CD14-positive monocyte (primary cell): ENCODE measurements around the gene KNDC1. TPM values are rescaled to one million over a fixed set of nuclear protein-coding genes. Genes with fewer than 3 reads are reported as not detected.

Experiments used
- DNase-seq, 3 donors: peaks; one replicate each; pipeline ENCODE4 v3.0.0-alpha.2; 2011 to 2022
- H2AFZ ChIP-seq: 2 replicates; pipeline ENCODE4 v1.6.0; 2012; ENCODE audit warnings: mild to moderate bottlenecking, low read depth, low read length, inconsistent platforms; ENCODE audit not compliant: insufficient read depth, poor library complexity, severe bottlenecking
- H3K27ac ChIP-seq, 2 donors: 1 replicate in 1 of 2; 2 replicates in 1 of 2; pipeline ENCODE4 v1.5.1; 2012 to 2013; ENCODE audit warnings: low read length in 2 of 2, control low read depth in 1 of 2, inconsistent platforms in 1 of 2, low read depth in 1 of 2, mild to moderate bottlenecking in 1 of 2
- H3K27me3 ChIP-seq, 2 donors: one replicate each; pipeline versions ENCODE4 v1.6.0 to v1.6.1; 2011 to 2013; ENCODE audit warnings: low read length in 2 of 2; ENCODE audit not compliant: control insufficient read depth in 2 of 2, insufficient read depth in 2 of 2
- H3K36me3 ChIP-seq, 2 donors: replicated peaks in 1 of 2; 1 replicate in 1 of 2; 2 replicates in 1 of 2; pipeline versions ENCODE4 v1.5.1 to v1.6.1; 2012 to 2013; ENCODE audit warnings: low read length in 2 of 2, control low read depth in 1 of 2, inconsistent platforms in 1 of 2, mild to moderate bottlenecking in 1 of 2; ENCODE audit not compliant: insufficient read depth in 2 of 2, control insufficient read depth in 1 of 2
- H3K4me1 ChIP-seq, 2 donors: 1 replicate in 1 of 2; 2 replicates in 1 of 2; pipeline versions ENCODE4 v1.5.1 to v1.6.1; 2012 to 2013; ENCODE audit warnings: low read length in 2 of 2, control low read depth in 1 of 2, inconsistent platforms in 1 of 2, mild to moderate bottlenecking in 1 of 2, moderate library complexity in 1 of 2; ENCODE audit not compliant: insufficient read depth in 2 of 2, control insufficient read depth in 1 of 2
- H3K4me2 ChIP-seq: replicated peaks from 2 replicates; pipeline ENCODE3; 2012; ENCODE audit warnings: low read length, moderate library complexity, mild to moderate bottlenecking; ENCODE audit not compliant: poor library complexity, severe bottlenecking; ENCODE audit errors: extremely low read depth
- H3K4me3 ChIP-seq, 3 experiments: fragments of 200-600 bp in 1 of 3; sonication (generic) in 1 of 3; replicated peaks in 1 of 3; 1 replicate in 2 of 3; 2 replicates in 1 of 3; pipeline ENCODE4 v1.5.1; 2011 to 2013; ENCODE audit warnings: low read length in 3 of 3, mild to moderate bottlenecking in 3 of 3, control low read depth in 2 of 3, low read depth in 2 of 3, inconsistent platforms in 1 of 3, moderate library complexity in 1 of 3
- H3K79me2 ChIP-seq: 2 replicates; pipeline ENCODE4 v1.6.0; 2012; ENCODE audit warnings: mild to moderate bottlenecking, control low read depth, inconsistent platforms, low read length, moderate library complexity; ENCODE audit not compliant: insufficient read depth
- H3K9ac ChIP-seq: 2 replicates; pipeline ENCODE4 v1.6.0; 2017; ENCODE audit warnings: low read length, mild to moderate bottlenecking; ENCODE audit not compliant: insufficient read depth, poor library complexity, severe bottlenecking
- H3K9me3 ChIP-seq, 2 donors: replicated peaks in 1 of 2; 1 replicate in 1 of 2; 2 replicates in 1 of 2; pipeline versions ENCODE4 v1.5.1 to v1.6.1; 2012 to 2013; ENCODE audit warnings: low read length in 2 of 2, control low read depth in 1 of 2; ENCODE audit not compliant: control insufficient read depth in 1 of 2, insufficient read depth in 1 of 2
- H4K20me1 ChIP-seq: 2 replicates; pipeline ENCODE4 v1.6.0; 2012; ENCODE audit warnings: mild to moderate bottlenecking, low read length, control low read depth, moderate library complexity; ENCODE audit not compliant: insufficient read depth
- H3K27ac Mint-ChIP-seq, 7 donors: one replicate each; pipeline ENCODE4 v1.8.0; 2020; ENCODE audit warnings: mild to moderate bottlenecking in 7 of 7, mixed read lengths in 7 of 7, moderate library complexity in 6 of 7, inconsistent platforms in 2 of 7
- H3K27me3 Mint-ChIP-seq, 3 donors: one replicate each; pipeline ENCODE4 v1.8.0; 2021 to 2022; ENCODE audit warnings: low read depth in 3 of 3, mild to moderate bottlenecking in 3 of 3, mixed read lengths in 3 of 3, moderate library complexity in 3 of 3, inconsistent platforms in 1 of 3
- H3K36me3 Mint-ChIP-seq, 2 donors: one replicate each; pipeline ENCODE4 v1.8.0; 2020; ENCODE audit warnings: mixed read lengths in 2 of 2, inconsistent platforms in 1 of 2, mild to moderate bottlenecking in 1 of 2
- H3K4me1 Mint-ChIP-seq: one replicate; pipeline ENCODE4 v1.8.0; 2020; ENCODE audit warnings: mild to moderate bottlenecking, mixed read lengths
- H3K4me3 Mint-ChIP-seq, 2 donors: one replicate each; pipeline ENCODE4 v1.8.0; 2020; ENCODE audit warnings: mild to moderate bottlenecking in 2 of 2, mixed read lengths in 2 of 2, moderate library complexity in 1 of 2
- H3K9me3 Mint-ChIP-seq, 7 donors: one replicate each; pipeline ENCODE4 v1.8.0; 2020 to 2022; ENCODE audit warnings: mixed read lengths in 7 of 7, mild to moderate bottlenecking in 6 of 7, moderate library complexity in 6 of 7, inconsistent platforms in 2 of 7
- WGBS: methylation state at CpG from one replicate; pipeline ENCODE4 v1.1.5; 2013; ENCODE audit warnings: missing lambda C conversion rate; ENCODE audit not compliant: insufficient coverage; 5-methylcytosine and 5-hydroxymethylcytosine counted together
- intact Hi-C, 2 donors: fragments of 100-400 bp; cut with micrococcal nuclease; formaldehyde crosslinking; loops; one replicate each; pipeline versions ENCODE4 v1.15.0 to v1.15.1; 2023
- polyA plus RNA-seq, 3 donors: library from polyadenylated mRNA; depleted of rRNA in 1 of 3; unstranded in 2 of 3; stranded (reverse) in 1 of 3; fragments of 300-500 nt in 2 of 3; fragments of >200 nt in 1 of 3; fragmentation: Illumina TruSeq in 2 of 3; gene quantifications; 1 replicate in 2 of 3; 2 replicates in 1 of 3; pipeline ENCODE4 v1.2.3, GENCODE V29; 2012 to 2021
- TF ChIP-seq, protein P1 (sequence below): fragments of 200-600 bp; IDR thresholded peaks from one replicate; pipeline ENCODE4 v1.8.0; 2022; ENCODE audit warnings: antibody characterized with exemption, mild to moderate bottlenecking

KNDC1 gene
- polyA plus RNA-seq, 3 donors = 0.22 to 0.80 TPM; not detected in 1

DNA sequence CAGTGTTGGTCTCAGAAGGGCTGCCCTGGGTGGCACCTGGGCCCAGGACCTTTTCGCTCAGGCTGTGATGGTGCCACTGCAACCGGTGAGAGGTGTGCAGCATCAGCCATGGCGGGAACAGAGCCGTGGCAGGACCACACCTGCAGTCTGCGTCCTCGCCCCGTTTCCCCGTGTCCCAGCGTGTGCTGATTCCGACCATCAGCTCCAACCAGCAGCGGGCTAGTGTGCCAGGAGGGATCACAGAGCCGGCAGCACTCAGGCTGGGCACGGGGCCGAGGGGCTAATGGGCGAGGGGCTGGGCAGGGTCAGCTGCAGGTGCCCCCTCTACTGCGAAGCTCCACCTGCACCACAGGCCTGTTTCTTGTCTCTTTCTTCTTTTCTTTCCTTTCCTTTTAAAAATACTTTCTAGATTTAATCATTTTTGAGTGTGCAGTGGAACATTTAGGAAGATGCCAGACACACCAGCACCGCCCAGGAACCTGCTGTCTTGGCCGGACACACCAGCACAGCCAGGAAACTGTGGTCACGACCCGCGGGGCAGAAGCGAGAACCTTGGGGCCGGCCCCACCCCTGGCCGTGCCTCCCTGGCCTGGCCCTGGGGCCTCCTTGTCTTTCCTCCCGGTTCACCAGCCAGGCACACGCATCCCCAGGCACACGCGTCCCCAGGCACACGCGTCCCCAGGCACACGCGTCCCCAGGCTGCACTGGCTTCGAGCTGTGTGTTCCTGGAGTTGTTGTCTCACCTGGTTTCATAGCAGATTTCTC, 37.7 kb upstream of the KNDC1 start:
- no peak overlapping the region for H3K9ac ChIP-seq
- no peak overlapping the region for H3K4me3 ChIP-seq
- peaks cover 11 to 23% (median 11%) of the 10 kb centered on the region in 3 donors for H3K27me3 Mint-ChIP-seq
- intact Hi-C loops = no loop called here
- WGBS = 49% methylated on average over 29 of the region's 33 CpGs
- DNase-seq = no peak
- TF ChIP-seq, protein P1, sequence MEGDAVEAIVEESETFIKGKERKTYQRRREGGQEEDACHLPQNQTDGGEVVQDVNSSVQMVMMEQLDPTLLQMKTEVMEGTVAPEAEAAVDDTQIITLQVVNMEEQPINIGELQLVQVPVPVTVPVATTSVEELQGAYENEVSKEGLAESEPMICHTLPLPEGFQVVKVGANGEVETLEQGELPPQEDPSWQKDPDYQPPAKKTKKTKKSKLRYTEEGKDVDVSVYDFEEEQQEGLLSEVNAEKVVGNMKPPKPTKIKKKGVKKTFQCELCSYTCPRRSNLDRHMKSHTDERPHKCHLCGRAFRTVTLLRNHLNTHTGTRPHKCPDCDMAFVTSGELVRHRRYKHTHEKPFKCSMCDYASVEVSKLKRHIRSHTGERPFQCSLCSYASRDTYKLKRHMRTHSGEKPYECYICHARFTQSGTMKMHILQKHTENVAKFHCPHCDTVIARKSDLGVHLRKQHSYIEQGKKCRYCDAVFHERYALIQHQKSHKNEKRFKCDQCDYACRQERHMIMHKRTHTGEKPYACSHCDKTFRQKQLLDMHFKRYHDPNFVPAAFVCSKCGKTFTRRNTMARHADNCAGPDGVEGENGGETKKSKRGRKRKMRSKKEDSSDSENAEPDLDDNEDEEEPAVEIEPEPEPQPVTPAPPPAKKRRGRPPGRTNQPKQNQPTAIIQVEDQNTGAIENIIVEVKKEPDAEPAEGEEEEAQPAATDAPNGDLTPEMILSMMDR = no peak
- H4K20me1 ChIP-seq = no peaks in the 10 kb centered on the region
- peaks cover 3% of the 10 kb centered on the region for H3K4me1 Mint-ChIP-seq
- H3K4me3 Mint-ChIP-seq = peak overlapping the region in 1 of 2 donors; percentile 20
- no peaks in the 10 kb centered on the region for H3K36me3 Mint-ChIP-seq
- H3K27ac ChIP-seq = no peak overlapping the region
- H3K4me2 ChIP-seq = no peak overlapping the region
- no peak overlapping the region for H3K27ac Mint-ChIP-seq
- H3K4me1 ChIP-seq = no peaks in the 10 kb centered on the region
- no peaks in the 10 kb centered on the region for H3K36me3 ChIP-seq
- H3K79me2 ChIP-seq = no peaks in the 10 kb centered on the region
- no peak overlapping the region for H2AFZ ChIP-seq
- H3K9me3 Mint-ChIP-seq = peaks cover 8 to 22% (median 14%) of the 10 kb centered on the region in 7 donors
- peaks cover 12 to 34% of the 10 kb centered on the region in 2 donors for H3K9me3 ChIP-seq
- H3K27me3 ChIP-seq = peaks cover 0 to 17% of the 10 kb centered on the region in 2 donors

DNA sequence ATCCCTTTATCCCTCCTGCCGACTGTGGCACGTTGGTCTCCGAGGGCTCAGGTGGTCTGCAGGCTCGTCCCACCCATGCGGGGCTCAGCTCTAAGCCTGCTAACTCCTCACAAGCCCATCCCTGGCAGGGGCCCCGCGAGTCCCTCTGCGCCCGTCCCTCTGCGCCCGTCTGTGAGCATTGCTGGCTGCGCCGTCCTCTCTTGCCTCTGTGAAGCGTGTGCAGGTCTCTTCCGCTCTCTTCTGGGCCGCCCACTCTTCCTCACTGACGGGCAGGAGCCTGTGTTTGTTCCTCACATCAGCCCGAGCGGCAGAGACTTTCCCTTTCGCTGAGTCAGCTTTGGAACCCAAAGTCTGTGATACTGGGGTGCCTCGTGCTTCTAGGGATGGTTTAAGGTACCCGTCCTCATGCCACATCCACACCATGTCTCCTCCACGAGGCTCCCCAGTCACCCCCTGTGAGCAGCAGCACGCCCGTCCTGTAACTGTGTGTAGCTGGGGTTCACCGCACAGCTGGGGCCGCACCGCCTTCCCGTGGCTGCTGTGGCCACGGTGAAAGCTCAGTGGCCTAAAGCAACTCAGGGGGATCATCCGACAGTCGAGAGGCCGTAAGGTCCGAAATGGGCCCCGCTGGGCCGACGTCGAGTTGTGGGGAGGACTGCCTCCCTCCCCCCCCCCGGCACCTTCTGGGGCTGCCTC, 36.8 kb upstream of the KNDC1 start:
- H3K27me3 Mint-ChIP-seq = peaks cover 11 to 23% (median 11%) of the 10 kb centered on the region in 3 donors
- Histone ChIP-seq H4K20me1 (no peaks in the 10 kb centered on the region), H3K27me3 (peaks cover 0 to 17% of the 10 kb centered on the region in 2 donors), H3K9me3 (peaks cover 7 to 31% of the 10 kb centered on the region in 2 donors), H3K4me1 (no peaks in the 10 kb centered on the region), H3K27ac (no peak overlapping the region), H3K36me3 (no peaks in the 10 kb centered on the region), H3K9ac (no peak overlapping the region), H3K4me2 (no peak overlapping the region), H3K4me3 (no peak overlapping the region), H2AFZ (no peak overlapping the region), H3K79me2 (no peaks in the 10 kb centered on the region)
- intact Hi-C loops = no loop called here
- H3K27ac Mint-ChIP-seq = peak overlapping the region in 1 of 7 donors; percentile 6
- H3K4me1 Mint-ChIP-seq = peaks cover 3% of the 10 kb centered on the region
- no peak for DNase-seq
- 51% methylated on average over 30 of the region's 39 CpGs for WGBS
- H3K36me3 Mint-ChIP-seq = no peaks in the 10 kb centered on the region
- peaks cover 9 to 21% (median 14%) of the 10 kb centered on the region in 7 donors for H3K9me3 Mint-ChIP-seq
- TF ChIP-seq, protein P1 = no peak
- peak overlapping the region in 1 of 2 donors; percentile 20 for H3K4me3 Mint-ChIP-seq
